H1 (cell line): Measurements from ENCODE around the gene DOCK6. TPM values are rescaled to one million over a fixed set of nuclear protein-coding genes. Genes with fewer than 3 reads are reported as not detected.

Experiments
- CTCF ChIA-PET: fragments of 300-600 bp; sonication (Branson Sonifier 250); formaldehyde crosslinking; loops from one replicate; lab custom pipeline; 2021; ENCODE audit not compliant: partially characterized antibody; lab: Charles Lee
- POLR2A ChIA-PET: fragments of 300-600 bp; sonication (Branson Sonifier 250); formaldehyde crosslinking; loops from one replicate; lab custom pipeline; 2021; ENCODE audit warnings: inconsistent platforms; ENCODE audit not compliant: partially characterized antibody; lab: Charles Lee
- DNase-seq, 2 experiments: peaks; one replicate each; pipeline versions ENCODE4 v3.0.0 to v3.0.0-alpha.2; 2010 to 2022; ENCODE audit warnings: low spot score in 2 of 2, low read depth in 1 of 2, mixed read lengths in 1 of 2
- FAIRE-seq: peaks from 2 replicates; lab custom pipeline; 2011; peaks lifted over from hg19 to GRCh38; lab: Jason Lieb, UNC
- H2AFZ ChIP-seq: 2 replicates; pipeline ENCODE4 v1.8.1; 2012; ENCODE audit warnings: low read length, inconsistent platforms
- H2AK5ac ChIP-seq: 2 replicates; pipeline ENCODE4 v1.6.1; 2013; ENCODE audit warnings: low read depth, low read length
- H2BK120ac ChIP-seq: replicated peaks from 2 replicates; pipeline ENCODE3; 2013; ENCODE audit warnings: low read depth, low read length, inconsistent platforms
- H2BK12ac ChIP-seq: 2 replicates; pipeline ENCODE4 v1.6.1; 2013; ENCODE audit warnings: low read depth, low read length
- H2BK15ac ChIP-seq: 2 replicates; pipeline ENCODE4 v1.6.1; 2013; ENCODE audit warnings: low read length
- H2BK20ac ChIP-seq: 2 replicates; pipeline ENCODE4 v1.6.1; 2013; ENCODE audit warnings: low read length
- H2BK5ac ChIP-seq: 2 replicates; pipeline ENCODE4 v1.6.1; 2013; ENCODE audit warnings: low read depth, low read length
- H3K14ac ChIP-seq: 2 replicates; pipeline ENCODE4 v1.6.1; 2013; ENCODE audit warnings: inconsistent platforms; ENCODE audit not compliant: insufficient read length
- H3K18ac ChIP-seq: 2 replicates; pipeline ENCODE4 v1.6.1; 2013; ENCODE audit warnings: low read length; ENCODE audit errors: extremely low read depth
- H3K23ac ChIP-seq: 2 replicates; pipeline ENCODE4 v1.6.1; 2013; ENCODE audit warnings: inconsistent platforms; ENCODE audit not compliant: insufficient read length
- H3K23me2 ChIP-seq: 2 replicates; pipeline ENCODE4 v1.6.1; 2013; ENCODE audit warnings: low read depth, low read length
- H3K27ac ChIP-seq: 2 replicates; pipeline ENCODE4 v1.6.1; 2011; ENCODE audit warnings: low read depth, low read length, inconsistent platforms
- H3K27me3 ChIP-seq, 4 experiments: replicated peaks in 1 of 4; 1 replicate in 1 of 4; 2 replicates in 3 of 4; pipeline versions ENCODE4 v1.6.1 to v1.8.1; 2011 to 2013; ENCODE audit warnings: low read length in 3 of 4, mild to moderate bottlenecking in 3 of 4, inconsistent platforms in 2 of 4, mixed read lengths in 2 of 4, moderate library complexity in 1 of 4; ENCODE audit not compliant: control insufficient read depth in 3 of 4, insufficient read depth in 3 of 4; ENCODE audit errors: extremely low read depth in 1 of 4
- H3K36me3 ChIP-seq, 4 experiments: 2 replicates each; pipeline versions ENCODE4 v1.6.1 to v1.8.1; 2011 to 2013; ENCODE audit warnings: mild to moderate bottlenecking in 4 of 4, low read length in 3 of 4, moderate library complexity in 2 of 4, control low read depth in 1 of 4, inconsistent platforms in 1 of 4; ENCODE audit not compliant: insufficient read depth in 4 of 4, control insufficient read depth in 2 of 4
- H3K4ac ChIP-seq: replicated peaks from 2 replicates; pipeline ENCODE3; 2013; ENCODE audit warnings: low read length, low read depth, mixed read lengths, inconsistent platforms; ENCODE audit not compliant: insufficient read length
- H3K4me1 ChIP-seq, 4 experiments: replicated peaks in 1 of 4; 1 replicate in 1 of 4; 2 replicates in 3 of 4; pipeline versions ENCODE4 v1.6.1 to v1.8.1; 2011 to 2013; ENCODE audit warnings: low read length in 3 of 4, inconsistent platforms in 2 of 4, mixed read lengths in 1 of 4; ENCODE audit not compliant: insufficient read depth in 4 of 4, control insufficient read depth in 3 of 4
- H3K4me2 ChIP-seq, 2 experiments: 2 replicates each; pipeline versions ENCODE4 v1.6.1 to v1.8.1; 2011 to 2013; ENCODE audit warnings: low read depth in 2 of 2, low read length in 2 of 2, control low read depth in 1 of 2, inconsistent platforms in 1 of 2, mild to moderate bottlenecking in 1 of 2; ENCODE audit not compliant: insufficient read depth in 1 of 2
- H3K4me3 ChIP-seq, 4 experiments: fragments of 200-600, 300-600 bp in 1 of 4; sonication (generic), shearing (Covaris generic), sonication (Bioruptor Twin) in 1 of 4; 2 replicates each; pipeline versions ENCODE4 v1.5.1 to v1.8.1; 2011 to 2016; ENCODE audit warnings: low read length in 4 of 4, low read depth in 3 of 4, control low read depth in 2 of 4, inconsistent platforms in 2 of 4, mild to moderate bottlenecking in 2 of 4, mixed read lengths in 1 of 4, moderate library complexity in 1 of 4; ENCODE audit not compliant: insufficient read depth in 2 of 4; ENCODE audit errors: extremely low read depth in 1 of 4
- H3K56ac ChIP-seq: replicated peaks from 2 replicates; pipeline ENCODE3; 2013; ENCODE audit warnings: low read depth, mild to moderate bottlenecking, mixed read lengths, low read length, inconsistent platforms; ENCODE audit not compliant: insufficient read length
- H3K79me1 ChIP-seq: 2 replicates; pipeline ENCODE4 v1.6.1; 2013; ENCODE audit warnings: low read depth, low read length, control low read depth
- H3K79me2 ChIP-seq, 2 experiments: 2 replicates each; pipeline versions ENCODE4 v1.6.1 to v1.8.1; 2012 to 2013; ENCODE audit warnings: low read length in 2 of 2, mild to moderate bottlenecking in 2 of 2, inconsistent platforms in 1 of 2; ENCODE audit not compliant: insufficient read depth in 2 of 2, control insufficient read depth in 1 of 2
- H3K9ac ChIP-seq, 4 experiments: replicated peaks in 1 of 4; 1 replicate in 1 of 4; 2 replicates in 3 of 4; pipeline versions ENCODE4 v1.6.1 to v1.8.1; 2011 to 2013; ENCODE audit warnings: low read depth in 3 of 4, low read length in 3 of 4, control low read depth in 2 of 4, mild to moderate bottlenecking in 2 of 4, moderate library complexity in 2 of 4, inconsistent platforms in 1 of 4; ENCODE audit errors: extremely low read depth in 1 of 4
- H3K9me3 ChIP-seq, 2 experiments: 2 replicates each; pipeline versions ENCODE4 v1.6.1 to v1.8.1; 2012 to 2013; ENCODE audit warnings: mild to moderate bottlenecking in 2 of 2, moderate library complexity in 2 of 2, control low read depth in 1 of 2, inconsistent platforms in 1 of 2, low read depth in 1 of 2, low read length in 1 of 2, mixed read lengths in 1 of 2; ENCODE audit not compliant: insufficient read depth in 2 of 2
- H4K20me1 ChIP-seq, 2 experiments: replicated peaks in 1 of 2; 2 replicates each; pipeline versions ENCODE3 to v1.8.1; 2011 to 2013; ENCODE audit warnings: inconsistent platforms in 2 of 2, low read length in 2 of 2, mild to moderate bottlenecking in 1 of 2; ENCODE audit not compliant: insufficient read depth in 2 of 2, control insufficient read depth in 1 of 2
- H4K5ac ChIP-seq: 2 replicates; pipeline ENCODE4 v1.6.1; 2013; ENCODE audit warnings: low read length, low read depth, mixed read lengths, inconsistent platforms; ENCODE audit not compliant: insufficient read length
- H4K8ac ChIP-seq: 2 replicates; pipeline ENCODE4 v1.8.0; 2013; ENCODE audit warnings: mild to moderate bottlenecking, moderate library complexity, low read length, inconsistent platforms; ENCODE audit not compliant: insufficient read depth; ENCODE audit errors: extremely low read depth
- H4K91ac ChIP-seq: replicated peaks from 2 replicates; pipeline ENCODE3; 2013; ENCODE audit warnings: low read length, mixed read lengths, inconsistent platforms; ENCODE audit not compliant: insufficient read length
- POLR2AphosphoS5 ChIP-seq: IDR thresholded peaks from 2 replicates; pipeline ENCODE4 v1.6.1; 2011; ENCODE audit warnings: low read depth, low read length
- ZNF274 ChIP-seq: IDR thresholded peaks from 2 replicates; pipeline ENCODE4 v1.7.0; 2012; ENCODE audit warnings: low read length, borderline replicate concordance; ENCODE audit errors: extremely low read depth
- WGBS, 2 experiments: shearing (Covaris generic) in 1 of 2; methylation state at CpG; one replicate each; pipeline versions ENCODE4 v1.1.6 to v1.1.7; 2013 to 2015; ENCODE audit warnings: low lambda C conversion rate in 2 of 2, mixed read lengths in 2 of 2, inconsistent platforms in 1 of 2, low coverage in 1 of 2, missing lambda C conversion rate in 1 of 2; ENCODE audit not compliant: insufficient replicate concordance in 2 of 2, insufficient coverage in 1 of 2, insufficient read length in 1 of 2; ENCODE audit errors: extremely low coverage in 1 of 2, missing lambda C conversion rate in 1 of 2; 5-methylcytosine and 5-hydroxymethylcytosine counted together
- polyA plus RNA-seq, 7 experiments: library from polyadenylated mRNA; depleted of rRNA in 3 of 7; stranded (reverse) in 5 of 7; unstranded in 2 of 7; fragments of >200 nt in 5 of 7; fragments of 200-250 nt in 2 of 7; gene quantifications; 1 replicate in 5 of 7; 2 replicates in 1 of 7; 4 replicates in 1 of 7; pipeline versions ENCODE4 v1.2.1 to v1.2.3, GENCODE V29; 2011 to 2013; ENCODE audit warnings: missing spikeins in 2 of 7, mixed read lengths in 2 of 7
- total RNA-seq: library from RNA; stranded (reverse); fragmentation: NEBNext Ultra II Directional; extraction: Animal tissue kit (Norgen Biotek cat#: 25700); gene quantifications from 2 replicates; pipeline ENCODE4 v1.2.1, GENCODE V29; 2021
- TF ChIP-seq, protein P1 (sequence below): IDR thresholded peaks from 2 replicates; pipeline ENCODE4 v1.6.1; 2012; ENCODE audit warnings: inconsistent platforms

The DOCK6 gene
- total and polyA plus RNA-seq, 2 of the 8 experiments (the other 6 are each of a cell fraction or from before 2014, with no cell fraction given) = 25.5 to 54.7 TPM

DNA sequence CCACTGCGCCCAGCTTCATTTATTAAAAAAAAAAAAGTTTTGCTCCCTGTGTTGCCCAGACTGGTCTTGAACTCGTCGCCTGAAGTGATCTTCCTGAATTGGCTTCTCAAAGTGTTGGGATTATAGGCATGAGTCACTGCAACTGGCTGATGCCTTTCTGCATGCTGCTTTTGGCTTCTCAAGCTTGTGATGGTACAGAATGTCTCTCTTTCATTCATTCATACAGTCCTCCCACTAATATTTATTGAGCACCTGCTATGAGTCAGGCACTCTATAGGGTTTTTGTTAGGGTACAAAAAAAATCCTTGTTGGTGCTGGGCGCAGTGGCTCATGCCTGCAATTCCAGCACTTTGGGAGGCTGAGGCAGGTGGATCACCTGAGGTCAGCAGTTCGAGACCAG is 42.6 kb upstream of the DOCK6 start:
- H3K9me3 ChIP-seq = no peaks in the 10 kb centered on the region
- WGBS, 2 experiments = 83% methylated on average over 5 of the region's 5 CpGs; no CpG with 5 or more reads in 1 of the 2 experiments
- no peaks in the 10 kb centered on the region for H3K36me3 ChIP-seq
- no peak overlapping the region for H2BK15ac ChIP-seq
- no peaks in the 10 kb centered on the region for H3K27me3 ChIP-seq
- H3K23ac ChIP-seq = no peak overlapping the region
- H3K4me2 ChIP-seq = no peak overlapping the region
- no peak overlapping the region for H4K8ac ChIP-seq
- H4K5ac ChIP-seq = no peak overlapping the region
- no peak overlapping the region for H3K4ac ChIP-seq
- no peaks in the 10 kb centered on the region for H3K4me1 ChIP-seq
- no peak for FAIRE-seq
- H2BK5ac ChIP-seq = no peak overlapping the region
- H3K27ac ChIP-seq = no peak overlapping the region
- no peak overlapping the region for H2AK5ac ChIP-seq
- no peak overlapping the region for H3K56ac ChIP-seq
- DNase-seq = no peak
- no peaks in the 10 kb centered on the region for H3K79me2 ChIP-seq
- TF ChIP-seq, protein P1, sequence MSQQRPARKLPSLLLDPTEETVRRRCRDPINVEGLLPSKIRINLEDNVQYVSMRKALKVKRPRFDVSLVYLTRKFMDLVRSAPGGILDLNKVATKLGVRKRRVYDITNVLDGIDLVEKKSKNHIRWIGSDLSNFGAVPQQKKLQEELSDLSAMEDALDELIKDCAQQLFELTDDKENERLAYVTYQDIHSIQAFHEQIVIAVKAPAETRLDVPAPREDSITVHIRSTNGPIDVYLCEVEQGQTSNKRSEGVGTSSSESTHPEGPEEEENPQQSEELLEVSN = no peak
- no peak for TF ChIP-seq POLR2AphosphoS5
- TF ChIP-seq ZNF274 = no peak
- TF ChIP-seq, all 59 proteins: peak for 0
- Histone ChIP-seq H3K23me2 (no peaks in the 10 kb centered on the region), H3K18ac (no peak overlapping the region), H2BK120ac (no peak overlapping the region), H3K14ac (no peak overlapping the region), H2BK20ac (no peak overlapping the region), H3K9ac (no peak overlapping the region), H2BK12ac (no peak overlapping the region), H2AFZ (no peak overlapping the region), H4K20me1 (no peaks in the 10 kb centered on the region), H3K4me3 (no peak overlapping the region), H3K79me1 (no peaks in the 10 kb centered on the region), H4K91ac (no peak overlapping the region)
- POLR2A ChIA-PET = no interaction called here
- CTCF ChIA-PET = interaction anchor here (1.1 to 2.1 kb wide), 4 partner anchors 9 to 77 kb away, joined by 4 to 6 read pairs (median 4); partner anchors contain the start of gene TSPAN16
